ENCODE results near the gene MYH9. TPM values are rescaled to one million over a fixed set of nuclear protein-coding genes. Genes with fewer than 3 reads are reported as not detected.

MYH9 gene
- total and polyA plus RNA-seq, 2 experiments from 2014 or later: 58.4 to 233 TPM

- no peaks in the 10 kb centered on the region for H3K79me2 ChIP-seq (replicated peaks; ENCODE audit: insufficient read depth)
- H2AFZ ChIP-seq: no peak overlapping the region
- H3K27ac ChIP-seq (ENCODE audit: low read depth): no peak overlapping the region
- Mint-ChIP-seq H3K36me3 (ENCODE audit: low read depth) (no peaks in the 10 kb centered on the region), H3K27ac (no peak overlapping the region), H3K4me3 (no peak overlapping the region), H3K27me3 (ENCODE audit: insufficient read depth, low read depth, poor library complexity) (peaks cover 14% of the 10 kb centered on the region), H3K4me1 (peaks cover 26% of the 10 kb centered on the region), H3K9me3 (no peaks in the 10 kb centered on the region; the same call in 2 of the 3 replicates)
- H4K20me1 ChIP-seq (replicated peaks; ENCODE audit: insufficient read depth): no peaks in the 10 kb centered on the region
- H3K4me3 ChIP-seq: no peak overlapping the region
- no peaks in the 10 kb centered on the region for H3K9me2 ChIP-seq (ENCODE audit: insufficient read depth)
- no peaks in the 10 kb centered on the region for H3K27me3 ChIP-seq (ENCODE audit: insufficient read depth)
- DNase-seq (ENCODE audit: low spot score) (no peak), ATAC-seq (no peak)
- H3K4me2 ChIP-seq: no peak overlapping the region
- no peaks in the 10 kb centered on the region for H3F3A ChIP-seq (replicated peaks; ENCODE audit: low read depth)
- TF ChIP-seq JUNB (IDR thresholded peaks at IDR 0.05; ENCODE audit: unreplicated experiment): no peak
- TF ChIP-seq ZNF114 (CRISPR knock-in tag; IDR thresholded peaks at IDR 0.05): no peak
- no peak for TF ChIP-seq ZNF462 (CRISPR knock-in tag; IDR thresholded peaks at IDR 0.05)
- TF ChIP-seq POLR2AphosphoS5 (IDR thresholded peaks at IDR 0.05; ENCODE audit: low read depth): no peak
- no peak for TF ChIP-seq EZH2phosphoT487 (IDR thresholded peaks at IDR 0.05; ENCODE audit: unreplicated experiment)
- TF ChIP-seq ETS1 (IDR thresholded peaks at IDR 0.05): no peak
- TF ChIP-seq CREB1 (CRISPR knock-in tag; IDR thresholded peaks at IDR 0.05; ENCODE audit: low read depth): no peak
- TF ChIP-seq NANOG (IDR thresholded peaks at IDR 0.05; ENCODE audit: borderline replicate concordance): no peak
- no peak for TF ChIP-seq STAT1 (IDR thresholded peaks at IDR 0.05; ENCODE audit: unreplicated experiment)
- TF ChIP-seq CTCF (conservative IDR thresholded peaks at IDR 0.05; ENCODE audit: low read depth in 2 of 2): no peak
- TF ChIP-seq ZNF331 (CRISPR knock-in tag; IDR thresholded peaks at IDR 0.05; ENCODE audit: low read depth): no peak
- TF ChIP-seq EZH2 (IDR thresholded peaks at IDR 0.05; ENCODE audit: low read depth, unreplicated experiment): no peak
- no peak for TF ChIP-seq REST (IDR thresholded peaks at IDR 0.05; ENCODE audit: unreplicated experiment)
- H3K4me1 ChIP-seq (ENCODE audit: insufficient read depth): peaks cover 21% of the 10 kb centered on the region
- no peaks in the 10 kb centered on the region for H3K36me3 ChIP-seq (ENCODE audit: insufficient read depth)
Measured at GRCh38 chr22:36257308-36257707, 130.5 kb downstream of the MYH9 start.
